H1 (cell line): ENCODE data around the gene TRAF3. TPM values are rescaled to one million over a fixed set of nuclear protein-coding genes. Genes with fewer than 3 reads are reported as not detected.

Source experiments
- CTCF ChIA-PET: fragments of 300-600 bp; sonication (Branson Sonifier 250); formaldehyde crosslinking; loops from one replicate; lab custom pipeline; 2021; ENCODE audit not compliant: partially characterized antibody; lab: Charles Lee
- POLR2A ChIA-PET: fragments of 300-600 bp; sonication (Branson Sonifier 250); formaldehyde crosslinking; loops from one replicate; lab custom pipeline; 2021; ENCODE audit warnings: inconsistent platforms; ENCODE audit not compliant: partially characterized antibody; lab: Charles Lee
- DNase-seq, 2 experiments: peaks; one replicate each; pipeline versions ENCODE4 v3.0.0 to v3.0.0-alpha.2; 2010 to 2022; ENCODE audit warnings: low spot score in 2 of 2, low read depth in 1 of 2, mixed read lengths in 1 of 2
- FAIRE-seq: peaks from 2 replicates; lab custom pipeline; 2011; peaks lifted over from hg19 to GRCh38; lab: Jason Lieb, UNC
- H2AFZ ChIP-seq: 2 replicates; pipeline ENCODE4 v1.8.1; 2012; ENCODE audit warnings: low read length, inconsistent platforms
- H2AK5ac ChIP-seq: 2 replicates; pipeline ENCODE4 v1.6.1; 2013; ENCODE audit warnings: low read depth, low read length
- H2BK120ac ChIP-seq: replicated peaks from 2 replicates; pipeline ENCODE3; 2013; ENCODE audit warnings: low read depth, low read length, inconsistent platforms
- H2BK12ac ChIP-seq: 2 replicates; pipeline ENCODE4 v1.6.1; 2013; ENCODE audit warnings: low read depth, low read length
- H2BK15ac ChIP-seq: 2 replicates; pipeline ENCODE4 v1.6.1; 2013; ENCODE audit warnings: low read length
- H2BK20ac ChIP-seq: 2 replicates; pipeline ENCODE4 v1.6.1; 2013; ENCODE audit warnings: low read length
- H2BK5ac ChIP-seq: 2 replicates; pipeline ENCODE4 v1.6.1; 2013; ENCODE audit warnings: low read depth, low read length
- H3K14ac ChIP-seq: 2 replicates; pipeline ENCODE4 v1.6.1; 2013; ENCODE audit warnings: inconsistent platforms; ENCODE audit not compliant: insufficient read length
- H3K18ac ChIP-seq: 2 replicates; pipeline ENCODE4 v1.6.1; 2013; ENCODE audit warnings: low read length; ENCODE audit errors: extremely low read depth
- H3K23ac ChIP-seq: 2 replicates; pipeline ENCODE4 v1.6.1; 2013; ENCODE audit warnings: inconsistent platforms; ENCODE audit not compliant: insufficient read length
- H3K23me2 ChIP-seq: 2 replicates; pipeline ENCODE4 v1.6.1; 2013; ENCODE audit warnings: low read depth, low read length
- H3K27ac ChIP-seq: 2 replicates; pipeline ENCODE4 v1.6.1; 2011; ENCODE audit warnings: low read depth, low read length, inconsistent platforms
- H3K27me3 ChIP-seq, 4 experiments: replicated peaks in 1 of 4; 1 replicate in 1 of 4; 2 replicates in 3 of 4; pipeline versions ENCODE4 v1.6.1 to v1.8.1; 2011 to 2013; ENCODE audit warnings: low read length in 3 of 4, mild to moderate bottlenecking in 3 of 4, inconsistent platforms in 2 of 4, mixed read lengths in 2 of 4, moderate library complexity in 1 of 4; ENCODE audit not compliant: control insufficient read depth in 3 of 4, insufficient read depth in 3 of 4; ENCODE audit errors: extremely low read depth in 1 of 4
- H3K36me3 ChIP-seq, 4 experiments: 2 replicates each; pipeline versions ENCODE4 v1.6.1 to v1.8.1; 2011 to 2013; ENCODE audit warnings: mild to moderate bottlenecking in 4 of 4, low read length in 3 of 4, moderate library complexity in 2 of 4, control low read depth in 1 of 4, inconsistent platforms in 1 of 4; ENCODE audit not compliant: insufficient read depth in 4 of 4, control insufficient read depth in 2 of 4
- H3K4ac ChIP-seq: replicated peaks from 2 replicates; pipeline ENCODE3; 2013; ENCODE audit warnings: low read length, low read depth, mixed read lengths, inconsistent platforms; ENCODE audit not compliant: insufficient read length
- H3K4me1 ChIP-seq, 4 experiments: replicated peaks in 1 of 4; 1 replicate in 1 of 4; 2 replicates in 3 of 4; pipeline versions ENCODE4 v1.6.1 to v1.8.1; 2011 to 2013; ENCODE audit warnings: low read length in 3 of 4, inconsistent platforms in 2 of 4, mixed read lengths in 1 of 4; ENCODE audit not compliant: insufficient read depth in 4 of 4, control insufficient read depth in 3 of 4
- H3K4me2 ChIP-seq, 2 experiments: 2 replicates each; pipeline versions ENCODE4 v1.6.1 to v1.8.1; 2011 to 2013; ENCODE audit warnings: low read depth in 2 of 2, low read length in 2 of 2, control low read depth in 1 of 2, inconsistent platforms in 1 of 2, mild to moderate bottlenecking in 1 of 2; ENCODE audit not compliant: insufficient read depth in 1 of 2
- H3K4me3 ChIP-seq, 4 experiments: fragments of 200-600, 300-600 bp in 1 of 4; sonication (generic), shearing (Covaris generic), sonication (Bioruptor Twin) in 1 of 4; 2 replicates each; pipeline versions ENCODE4 v1.5.1 to v1.8.1; 2011 to 2016; ENCODE audit warnings: low read length in 4 of 4, low read depth in 3 of 4, control low read depth in 2 of 4, inconsistent platforms in 2 of 4, mild to moderate bottlenecking in 2 of 4, mixed read lengths in 1 of 4, moderate library complexity in 1 of 4; ENCODE audit not compliant: insufficient read depth in 2 of 4; ENCODE audit errors: extremely low read depth in 1 of 4
- H3K56ac ChIP-seq: replicated peaks from 2 replicates; pipeline ENCODE3; 2013; ENCODE audit warnings: low read depth, mild to moderate bottlenecking, mixed read lengths, low read length, inconsistent platforms; ENCODE audit not compliant: insufficient read length
- H3K79me1 ChIP-seq: 2 replicates; pipeline ENCODE4 v1.6.1; 2013; ENCODE audit warnings: low read depth, low read length, control low read depth
- H3K79me2 ChIP-seq, 2 experiments: 2 replicates each; pipeline versions ENCODE4 v1.6.1 to v1.8.1; 2012 to 2013; ENCODE audit warnings: low read length in 2 of 2, mild to moderate bottlenecking in 2 of 2, inconsistent platforms in 1 of 2; ENCODE audit not compliant: insufficient read depth in 2 of 2, control insufficient read depth in 1 of 2
- H3K9ac ChIP-seq, 4 experiments: replicated peaks in 1 of 4; 1 replicate in 1 of 4; 2 replicates in 3 of 4; pipeline versions ENCODE4 v1.6.1 to v1.8.1; 2011 to 2013; ENCODE audit warnings: low read depth in 3 of 4, low read length in 3 of 4, control low read depth in 2 of 4, mild to moderate bottlenecking in 2 of 4, moderate library complexity in 2 of 4, inconsistent platforms in 1 of 4; ENCODE audit errors: extremely low read depth in 1 of 4
- H3K9me3 ChIP-seq, 2 experiments: 2 replicates each; pipeline versions ENCODE4 v1.6.1 to v1.8.1; 2012 to 2013; ENCODE audit warnings: mild to moderate bottlenecking in 2 of 2, moderate library complexity in 2 of 2, control low read depth in 1 of 2, inconsistent platforms in 1 of 2, low read depth in 1 of 2, low read length in 1 of 2, mixed read lengths in 1 of 2; ENCODE audit not compliant: insufficient read depth in 2 of 2
- H4K20me1 ChIP-seq, 2 experiments: replicated peaks in 1 of 2; 2 replicates each; pipeline versions ENCODE3 to v1.8.1; 2011 to 2013; ENCODE audit warnings: inconsistent platforms in 2 of 2, low read length in 2 of 2, mild to moderate bottlenecking in 1 of 2; ENCODE audit not compliant: insufficient read depth in 2 of 2, control insufficient read depth in 1 of 2
- H4K5ac ChIP-seq: 2 replicates; pipeline ENCODE4 v1.6.1; 2013; ENCODE audit warnings: low read length, low read depth, mixed read lengths, inconsistent platforms; ENCODE audit not compliant: insufficient read length
- H4K8ac ChIP-seq: 2 replicates; pipeline ENCODE4 v1.8.0; 2013; ENCODE audit warnings: mild to moderate bottlenecking, moderate library complexity, low read length, inconsistent platforms; ENCODE audit not compliant: insufficient read depth; ENCODE audit errors: extremely low read depth
- H4K91ac ChIP-seq: replicated peaks from 2 replicates; pipeline ENCODE3; 2013; ENCODE audit warnings: low read length, mixed read lengths, inconsistent platforms; ENCODE audit not compliant: insufficient read length
- BACH1 ChIP-seq: IDR thresholded peaks from 2 replicates; pipeline ENCODE4 v1.6.1; 2012; ENCODE audit warnings: low read length, improper control_type of control experiment
- CEBPB ChIP-seq: IDR thresholded peaks from 2 replicates; pipeline ENCODE4 v1.6.1; 2012; ENCODE audit warnings: low read depth, low read length
- EZH2 ChIP-seq: fragments of 200-600 bp; sonication (generic); IDR thresholded peaks from 2 replicates; pipeline ENCODE4 v1.7.1; 2012; ENCODE audit warnings: low read depth, mild to moderate bottlenecking, moderate library complexity, low read length, inconsistent platforms; ENCODE audit not compliant: severe bottlenecking
- JUN ChIP-seq: IDR thresholded peaks from 2 replicates; pipeline ENCODE4 v1.6.1; 2011; ENCODE audit warnings: low read depth, mild to moderate bottlenecking, improper control_type of control experiment, low read length
- RFX5 ChIP-seq: IDR thresholded peaks from 2 replicates; pipeline ENCODE4 v1.6.1; 2011; ENCODE audit warnings: low read depth, low read length, improper control_type of control experiment, borderline replicate concordance
- SP1 ChIP-seq: IDR thresholded peaks from 2 replicates; pipeline ENCODE4 v1.6.1; 2011; ENCODE audit warnings: low read depth, low read length
- SP2 ChIP-seq: IDR thresholded peaks from 2 replicates; pipeline ENCODE4 v1.6.1; 2012; ENCODE audit warnings: mild to moderate bottlenecking, low read length, inconsistent platforms
- TBP ChIP-seq: IDR thresholded peaks from 2 replicates; pipeline ENCODE4 v1.6.1; 2011; ENCODE audit warnings: low read depth, low read length, improper control_type of control experiment
- YY1 ChIP-seq: IDR thresholded peaks from 2 replicates; pipeline ENCODE4 v1.6.1; 2011; ENCODE audit warnings: low read depth, mild to moderate bottlenecking, low read length
- WGBS, 2 experiments: shearing (Covaris generic) in 1 of 2; methylation state at CpG; one replicate each; pipeline versions ENCODE4 v1.1.6 to v1.1.7; 2013 to 2015; ENCODE audit warnings: low lambda C conversion rate in 2 of 2, mixed read lengths in 2 of 2, inconsistent platforms in 1 of 2, low coverage in 1 of 2, missing lambda C conversion rate in 1 of 2; ENCODE audit not compliant: insufficient replicate concordance in 2 of 2, insufficient coverage in 1 of 2, insufficient read length in 1 of 2; ENCODE audit errors: extremely low coverage in 1 of 2, missing lambda C conversion rate in 1 of 2; 5-methylcytosine and 5-hydroxymethylcytosine counted together
- polyA plus RNA-seq, 7 experiments: library from polyadenylated mRNA; depleted of rRNA in 3 of 7; stranded (reverse) in 5 of 7; unstranded in 2 of 7; fragments of >200 nt in 5 of 7; fragments of 200-250 nt in 2 of 7; gene quantifications; 1 replicate in 5 of 7; 2 replicates in 1 of 7; 4 replicates in 1 of 7; pipeline versions ENCODE4 v1.2.1 to v1.2.3, GENCODE V29; 2011 to 2013; ENCODE audit warnings: missing spikeins in 2 of 7, mixed read lengths in 2 of 7
- total RNA-seq: library from RNA; stranded (reverse); fragmentation: NEBNext Ultra II Directional; extraction: Animal tissue kit (Norgen Biotek cat#: 25700); gene quantifications from 2 replicates; pipeline ENCODE4 v1.2.1, GENCODE V29; 2021
- TF ChIP-seq, protein P1 (sequence below): IDR thresholded peaks from 2 replicates; pipeline ENCODE4 v1.6.1; 2012; ENCODE audit warnings: inconsistent platforms

Gene TRAF3
- total and polyA plus RNA-seq, 2 of the 8 experiments (the other 6 are each of a cell fraction or from before 2014, with no cell fraction given), result 5.8 to 12.1 TPM

DNA sequence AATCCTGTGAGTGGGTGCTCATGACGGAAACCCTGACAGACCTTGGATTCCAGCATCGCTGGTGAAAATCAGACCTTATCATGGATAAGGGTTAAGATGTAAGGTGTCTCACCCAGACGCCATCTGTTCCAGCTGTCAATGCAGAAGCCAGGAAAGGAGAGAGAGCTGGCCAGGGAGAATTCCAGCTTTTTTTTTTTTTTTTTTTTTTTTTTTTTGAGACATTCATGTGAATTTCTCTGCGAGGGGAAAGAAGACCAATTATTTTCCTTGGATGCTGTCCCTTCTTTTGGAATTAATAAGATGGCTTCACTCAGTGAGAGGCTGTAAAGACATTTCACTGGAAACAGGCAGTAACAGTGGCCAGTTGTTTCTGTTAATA is 1.8 kb downstream of the TRAF3 start:
- Histone ChIP-seq H2BK15ac (no peak overlapping the region), H3K9ac (no peak overlapping the region), H3K79me1 (no peaks in the 10 kb centered on the region), H3K23ac (no peak overlapping the region), H3K56ac (no peak overlapping the region), H4K8ac (no peak overlapping the region), H3K9me3 (no peaks in the 10 kb centered on the region), H4K5ac (no peak overlapping the region), H4K20me1 (peaks cover 0 to 1% of the 10 kb centered on the region in 2 experiments), H2AK5ac (no peak overlapping the region), H3K79me2 (peaks cover 0 to 33% of the 10 kb centered on the region in 2 experiments; a peak in 2 of 4 replicates), H3K4me1 (peaks cover 3 to 13% (median 8%) of the 10 kb centered on the region in 4 experiments), H2BK120ac (no peak overlapping the region), H4K91ac (no peak overlapping the region), H2BK5ac (no peak overlapping the region), H3K27ac (no peak overlapping the region), H3K4me2 (peak overlapping the region; percentile 86 to 87; a peak in 2 of 4 replicates), H3K18ac (no peak overlapping the region)
- no peak for FAIRE-seq
- no peak for DNase-seq
- POLR2A ChIA-PET, result interaction anchor here (0.6 to 1.4 kb wide), 2 partner anchors 85 to 89 kb away, joined by 3 to 4 read pairs; no protein-coding TSS in a partner anchor
- no peak for TF ChIP-seq BACH1
- no peak for TF ChIP-seq TBP
- no peak for TF ChIP-seq JUN
- TF ChIP-seq YY1, result no peak
- no peak for TF ChIP-seq SP1
- no peak for TF ChIP-seq EZH2
- TF ChIP-seq, protein P1, sequence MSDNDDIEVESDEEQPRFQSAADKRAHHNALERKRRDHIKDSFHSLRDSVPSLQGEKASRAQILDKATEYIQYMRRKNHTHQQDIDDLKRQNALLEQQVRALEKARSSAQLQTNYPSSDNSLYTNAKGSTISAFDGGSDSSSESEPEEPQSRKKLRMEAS, result no peak
- no peak for TF ChIP-seq SP2
- TF ChIP-seq CEBPB, result no peak
- TF ChIP-seq RFX5, result no peak
- TF ChIP-seq, all 59 proteins: peak for 0
- Histone ChIP-seq H2BK20ac (no peak overlapping the region), H3K23me2 (peaks cover 7% of the 10 kb centered on the region; the same call in 1 of the 2 replicates), H2AFZ (no peak overlapping the region), H3K36me3 (no peaks in the 10 kb centered on the region; a peak in 1 of 8 replicates), H3K4ac (no peak overlapping the region), H2BK12ac (no peak overlapping the region), H3K4me3 (peak overlapping the region in 1 of 4 experiments; percentile 88; a peak in 3 of 8 replicates), H3K14ac (no peak overlapping the region), H3K27me3 (peaks cover 0 to 10% (median 8%) of the 10 kb centered on the region in 4 experiments; a peak in 5 of 7 replicates)
- CTCF ChIA-PET, result no interaction called here
- WGBS, 2 experiments, result 83% methylated on average over 4 of the region's 4 CpGs; no CpG with 5 or more reads in 1 of the 2 experiments
